DMS 273 (cell line): ENCODE data around the gene APOE.
A peak's percentile ranks its signal among the peaks of the same experiment; 100 is the strongest.
"Not testable (repeated sequence)": the region's sequence is repeated elsewhere in the genome, so short reads cannot be mapped to it uniquely, and the experiment has no call there.

ENCODE experiments used
- DNase-seq: peaks from one replicate; lab custom pipeline; 2025; ENCODE audit not compliant: unreplicated experiment; lab: John Stamatoyannopoulos, UW

APOE gene

DNA sequence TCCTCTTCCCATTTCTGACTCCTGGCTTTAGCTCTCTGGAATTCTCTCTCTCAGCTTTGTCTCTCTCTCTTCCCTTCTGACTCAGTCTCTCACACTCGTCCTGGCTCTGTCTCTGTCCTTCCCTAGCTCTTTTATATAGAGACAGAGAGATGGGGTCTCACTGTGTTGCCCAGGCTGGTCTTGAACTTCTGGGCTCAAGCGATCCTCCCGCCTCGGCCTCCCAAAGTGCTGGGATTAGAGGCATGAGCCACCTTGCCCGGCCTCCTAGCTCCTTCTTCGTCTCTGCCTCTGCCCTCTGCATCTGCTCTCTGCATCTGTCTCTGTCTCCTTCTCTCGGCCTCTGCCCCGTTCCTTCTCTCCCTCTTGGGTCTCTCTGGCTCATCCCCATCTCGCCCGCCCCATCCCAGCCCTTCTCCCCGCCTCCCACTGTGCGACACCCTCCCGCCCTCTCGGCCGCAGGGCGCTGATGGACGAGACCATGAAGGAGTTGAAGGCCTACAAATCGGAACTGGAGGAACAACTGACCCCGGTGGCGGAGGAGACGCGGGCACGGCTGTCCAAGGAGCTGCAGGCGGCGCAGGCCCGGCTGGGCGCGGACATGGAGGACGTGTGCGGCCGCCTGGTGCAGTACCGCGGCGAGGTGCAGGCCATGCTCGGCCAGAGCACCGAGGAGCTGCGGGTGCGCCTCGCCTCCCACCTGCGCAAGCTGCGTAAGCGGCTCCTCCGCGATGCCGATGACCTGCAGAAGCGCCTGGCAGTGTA lies 2.7 kb downstream of the APOE start:
- DNase-seq: no peak

DNA sequence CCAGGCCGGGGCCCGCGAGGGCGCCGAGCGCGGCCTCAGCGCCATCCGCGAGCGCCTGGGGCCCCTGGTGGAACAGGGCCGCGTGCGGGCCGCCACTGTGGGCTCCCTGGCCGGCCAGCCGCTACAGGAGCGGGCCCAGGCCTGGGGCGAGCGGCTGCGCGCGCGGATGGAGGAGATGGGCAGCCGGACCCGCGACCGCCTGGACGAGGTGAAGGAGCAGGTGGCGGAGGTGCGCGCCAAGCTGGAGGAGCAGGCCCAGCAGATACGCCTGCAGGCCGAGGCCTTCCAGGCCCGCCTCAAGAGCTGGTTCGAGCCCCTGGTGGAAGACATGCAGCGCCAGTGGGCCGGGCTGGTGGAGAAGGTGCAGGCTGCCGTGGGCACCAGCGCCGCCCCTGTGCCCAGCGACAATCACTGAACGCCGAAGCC lies 3.3 kb downstream of the APOE start:
- no peak for DNase-seq

DNA sequence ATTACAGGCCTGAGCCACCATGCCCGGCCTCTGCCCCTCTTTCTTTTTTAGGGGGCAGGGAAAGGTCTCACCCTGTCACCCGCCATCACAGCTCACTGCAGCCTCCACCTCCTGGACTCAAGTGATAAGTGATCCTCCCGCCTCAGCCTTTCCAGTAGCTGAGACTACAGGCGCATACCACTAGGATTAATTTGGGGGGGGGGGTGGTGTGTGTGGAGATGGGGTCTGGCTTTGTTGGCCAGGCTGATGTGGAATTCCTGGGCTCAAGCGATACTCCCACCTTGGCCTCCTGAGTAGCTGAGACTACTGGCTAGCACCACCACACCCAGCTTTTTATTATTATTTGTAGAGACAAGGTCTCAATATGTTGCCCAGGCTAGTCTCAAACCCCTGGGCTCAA lies 4.2 kb downstream of the APOE start:
- DNase-seq: peak; percentile 40

DNA sequence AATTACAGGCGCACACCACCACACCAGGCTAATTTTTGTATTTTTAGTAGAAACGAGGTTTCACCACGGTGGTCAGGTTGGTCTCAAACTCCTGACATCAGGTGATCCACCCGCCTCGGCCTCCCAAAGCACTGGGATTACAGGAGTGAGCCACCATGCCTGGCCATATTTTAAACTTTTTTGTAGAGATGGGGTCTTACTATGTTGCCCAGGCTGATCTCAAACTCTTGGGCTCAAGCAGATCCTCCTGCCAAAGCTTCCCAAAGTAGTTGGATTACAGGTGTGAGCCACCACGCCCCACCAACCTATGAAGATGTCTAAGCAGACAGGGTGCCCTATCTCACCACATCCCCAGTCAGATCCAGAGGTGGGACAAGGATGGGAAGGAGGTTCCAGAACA lies 6.3 kb downstream of the APOE start:
- DNase-seq: not testable (repeated sequence)

DNA sequence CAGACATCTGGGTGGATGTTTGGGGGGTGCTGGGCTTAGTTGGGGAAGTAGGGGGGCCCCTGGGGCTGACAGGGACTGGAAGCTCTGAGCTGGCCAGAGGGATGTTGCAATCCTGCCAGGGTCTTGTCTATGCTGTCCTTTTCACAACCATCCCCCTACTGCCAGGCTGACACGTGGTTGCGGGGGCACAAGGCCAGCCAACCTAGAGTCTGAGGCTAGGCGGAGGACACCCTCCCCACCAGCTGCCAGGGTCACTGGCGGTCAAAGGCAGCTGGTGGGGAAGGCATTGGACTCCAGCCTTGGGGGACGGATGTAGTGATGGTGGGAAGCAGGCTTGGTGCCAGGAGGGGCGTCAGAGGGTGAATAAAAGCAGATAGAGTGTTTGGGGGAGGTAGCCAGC lies 7.3 kb downstream of the APOE start:
- DNase-seq: peak; percentile 96

DNA sequence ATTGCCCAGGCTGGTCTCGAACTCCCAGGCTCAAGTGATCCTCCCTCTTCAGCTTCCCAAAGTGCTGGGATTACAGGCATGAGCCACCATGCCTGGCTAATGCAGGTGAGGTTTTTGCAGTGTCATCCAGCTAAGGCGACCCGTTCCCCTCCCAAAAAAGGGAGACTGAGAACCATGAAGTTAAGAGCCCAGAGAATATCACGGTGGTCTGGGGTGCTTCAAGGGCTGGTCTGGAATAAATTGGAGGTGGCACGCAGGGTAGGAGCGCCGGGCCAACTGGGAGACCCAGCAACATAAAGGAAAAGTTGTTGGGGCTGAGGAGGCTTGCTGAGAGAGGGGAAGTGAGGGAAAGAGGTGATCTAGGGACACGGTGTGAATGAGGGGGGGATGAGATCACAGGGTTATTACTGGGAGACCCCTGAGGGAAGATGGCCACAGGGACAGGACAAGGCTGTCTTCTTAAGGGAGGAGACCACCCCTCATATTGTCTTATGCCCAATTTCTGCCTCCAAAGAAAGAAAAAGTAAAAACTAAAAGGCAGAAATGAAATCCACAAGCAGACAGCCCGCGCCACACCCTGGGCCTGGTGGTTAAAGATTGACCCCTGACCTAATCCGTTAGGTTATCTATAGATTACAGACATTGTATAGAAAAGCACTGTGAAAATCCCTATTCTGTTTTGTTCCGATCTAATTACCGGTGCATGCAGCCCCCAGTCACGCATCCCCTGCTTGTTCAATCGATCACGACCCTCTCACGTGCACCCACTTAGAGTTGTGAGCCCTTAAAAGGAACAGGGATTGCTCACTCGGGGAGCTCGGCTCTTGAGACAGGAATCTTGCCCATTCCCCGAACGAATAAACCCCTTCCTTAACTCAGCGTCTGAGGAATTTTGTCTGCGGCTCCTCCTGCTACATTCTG lies 8.2 kb downstream of the APOE start:
- peak; percentile 66 for DNase-seq

DNA sequence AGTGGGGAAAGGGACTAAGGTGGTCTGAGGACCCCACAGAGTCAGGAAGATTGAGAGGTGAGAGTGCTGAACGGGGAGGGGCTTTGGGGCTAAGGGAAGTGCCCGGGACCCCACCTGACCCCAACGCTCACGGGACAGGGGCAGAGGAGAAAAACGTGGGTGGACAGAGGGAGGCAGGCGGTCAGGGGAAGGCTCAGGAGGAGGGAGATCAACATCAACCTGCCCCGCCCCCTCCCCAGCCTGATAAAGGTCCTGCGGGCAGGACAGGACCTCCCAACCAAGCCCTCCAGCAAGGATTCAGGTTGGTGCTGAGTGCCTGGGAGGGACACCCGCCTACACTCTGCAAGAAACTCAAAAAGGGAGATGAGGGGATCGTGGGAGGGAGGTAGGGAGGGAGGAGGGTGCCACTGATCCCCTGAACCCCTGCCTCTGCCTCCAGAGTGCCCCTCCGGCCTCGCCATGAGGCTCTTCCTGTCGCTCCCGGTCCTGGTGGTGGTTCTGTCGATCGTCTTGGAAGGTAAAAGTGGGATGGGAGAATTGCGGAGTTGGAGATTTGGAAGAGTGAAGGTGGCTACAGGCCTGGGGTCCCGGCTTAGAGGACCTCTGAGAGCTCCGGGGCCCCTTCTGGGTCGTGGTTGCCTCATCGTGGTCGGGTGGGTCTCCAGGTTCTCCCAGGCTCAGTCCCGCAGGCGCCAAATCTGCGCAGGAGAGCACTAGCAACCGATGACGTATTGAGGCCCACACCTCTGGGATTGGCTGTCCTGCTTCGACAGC lies 9.0 kb downstream of the APOE start, which contains the start of gene APOC1:
APOC1 (plus strand) TSS at position 176 of the 774 bp plus-strand sequence; CDS start at position 460, 284 bp downstream.
- peak; percentile 95 for DNase-seq

DNA sequence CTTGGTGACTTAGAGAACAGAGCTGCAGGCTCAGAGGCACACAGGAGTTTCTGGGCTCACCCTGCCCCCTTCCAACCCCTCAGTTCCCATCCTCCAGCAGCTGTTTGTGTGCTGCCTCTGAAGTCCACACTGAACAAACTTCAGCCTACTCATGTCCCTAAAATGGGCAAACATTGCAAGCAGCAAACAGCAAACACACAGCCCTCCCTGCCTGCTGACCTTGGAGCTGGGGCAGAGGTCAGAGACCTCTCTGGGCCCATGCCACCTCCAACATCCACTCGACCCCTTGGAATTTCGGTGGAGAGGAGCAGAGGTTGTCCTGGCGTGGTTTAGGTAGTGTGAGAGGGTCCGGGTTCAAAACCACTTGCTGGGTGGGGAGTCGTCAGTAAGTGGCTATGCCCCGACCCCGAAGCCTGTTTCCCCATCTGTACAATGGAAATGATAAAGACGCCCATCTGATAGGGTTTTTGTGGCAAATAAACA lies 18.7 kb downstream of the APOE start:
- no peak for DNase-seq

DNA sequence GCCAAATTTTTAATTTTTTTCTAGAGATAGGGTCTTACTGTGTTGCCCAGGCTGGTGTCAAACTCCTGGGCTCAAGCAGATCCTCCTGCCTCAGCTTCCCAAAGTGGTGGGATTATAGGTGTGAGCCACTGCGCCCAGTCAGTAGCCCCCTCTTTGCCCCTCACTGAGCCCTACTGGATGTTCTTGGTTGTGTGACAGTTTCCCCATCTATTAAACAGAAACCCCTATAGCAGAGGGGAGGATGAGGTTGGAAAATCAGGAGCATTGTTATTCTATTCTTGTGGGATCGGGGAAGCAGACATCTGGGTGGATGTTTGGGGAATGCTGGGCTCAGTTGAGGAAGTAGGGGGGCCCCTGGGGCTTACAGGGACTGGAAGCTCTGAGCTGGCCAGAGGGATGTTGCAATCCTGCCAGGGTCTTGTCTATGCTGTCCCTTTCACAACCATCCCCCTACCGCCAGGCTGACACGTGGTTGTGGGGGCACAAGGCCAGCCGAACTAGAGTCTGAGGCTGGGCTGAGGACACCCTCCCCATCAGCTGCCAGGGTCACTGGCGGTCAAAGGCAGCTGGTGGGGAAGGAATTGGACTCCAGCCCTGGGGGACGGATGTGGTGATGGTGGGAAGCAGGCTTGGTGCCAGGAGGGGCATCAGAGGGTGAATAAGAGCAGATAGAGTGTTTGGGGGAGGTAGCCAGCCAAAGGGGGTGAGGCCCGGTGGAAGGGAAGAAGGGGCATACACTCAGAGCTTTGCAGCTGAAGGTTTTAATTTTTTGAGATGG lies 19.7 kb downstream of the APOE start:
- DNase-seq: peak; percentile 71

DNA sequence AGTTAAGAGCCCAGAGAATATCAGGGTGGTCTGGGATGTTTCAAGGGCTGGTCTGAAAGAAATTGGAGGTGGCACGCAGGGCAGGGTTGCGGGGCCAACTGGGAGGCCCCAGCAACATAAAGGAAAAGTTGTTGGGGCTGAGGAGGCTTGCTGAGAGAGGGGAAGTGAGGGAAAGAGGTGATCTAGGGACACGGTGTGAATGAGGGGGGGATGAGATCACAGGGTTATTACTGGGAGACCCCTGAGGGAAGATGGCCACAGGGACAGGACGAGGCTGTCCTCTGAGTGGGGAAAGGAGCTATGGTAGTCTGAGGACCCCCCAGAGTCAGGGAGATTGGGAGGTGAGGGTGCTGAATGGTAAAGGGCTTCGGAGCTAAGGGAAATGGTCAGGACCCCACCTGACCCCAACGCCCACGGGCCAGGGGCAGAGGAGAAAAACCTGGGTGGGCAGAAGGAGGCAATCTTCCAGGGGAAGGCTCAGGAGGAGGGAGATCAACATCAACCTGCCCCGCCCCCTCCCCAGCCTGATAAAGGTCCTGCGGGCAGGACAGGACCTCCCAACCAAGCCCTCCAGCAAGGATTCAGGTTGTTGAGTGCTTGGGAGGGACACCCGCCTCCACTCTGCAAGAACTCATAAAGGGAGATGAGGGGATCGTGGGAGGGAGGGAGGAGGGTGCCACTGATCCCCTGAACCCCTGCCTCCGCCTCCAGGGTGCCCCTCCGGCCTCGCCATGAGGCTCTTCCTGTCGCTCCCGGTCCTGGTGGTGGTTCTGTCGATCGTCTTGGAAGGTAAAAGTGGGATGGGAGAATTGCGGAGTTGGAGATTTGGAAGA lies 20.9 kb downstream of the APOE start:
- not testable (repeated sequence) for DNase-seq

DNA sequence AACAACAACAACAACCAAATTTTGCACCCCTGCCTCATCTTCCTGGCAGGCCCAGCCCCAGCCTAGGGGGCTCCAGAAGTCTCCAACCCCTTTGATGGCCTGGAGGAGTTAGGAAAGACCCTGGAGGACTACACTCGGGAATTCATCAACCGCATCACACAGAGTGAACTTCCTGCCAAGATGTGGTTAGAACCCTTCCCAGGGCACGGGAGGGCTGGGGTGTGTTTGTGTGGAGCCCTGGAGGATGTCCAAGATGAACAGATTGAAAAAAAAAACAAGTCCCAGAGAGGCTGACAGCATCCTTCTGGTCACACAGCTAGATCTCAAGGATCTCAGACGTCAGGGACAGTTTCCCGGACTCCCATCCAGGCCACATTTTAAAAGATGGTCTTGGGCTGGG lies 22.1 kb downstream of the APOE start:
- peak; percentile 71 for DNase-seq

DNA sequence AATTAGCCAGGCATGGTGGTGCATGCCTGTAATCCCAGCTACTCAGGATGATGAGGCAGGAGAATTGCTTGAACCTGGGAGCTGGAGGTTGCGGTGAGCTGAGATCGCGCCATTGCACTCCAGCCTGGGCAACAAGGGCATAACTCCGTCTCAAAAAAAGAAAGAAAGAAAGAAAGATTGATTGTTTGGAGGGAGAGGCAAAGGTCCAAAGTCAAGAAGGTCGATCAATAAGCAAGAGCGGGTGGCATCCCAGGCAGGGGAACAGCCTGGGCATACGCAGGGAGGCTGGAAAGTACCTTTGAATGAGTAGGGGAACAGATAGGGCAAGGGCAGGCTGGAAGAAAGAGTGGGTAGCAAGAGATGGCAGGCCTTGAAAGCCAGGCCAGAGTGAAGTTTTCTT lies 24.5 kb downstream of the APOE start:
- DNase-seq: no peak

DNA sequence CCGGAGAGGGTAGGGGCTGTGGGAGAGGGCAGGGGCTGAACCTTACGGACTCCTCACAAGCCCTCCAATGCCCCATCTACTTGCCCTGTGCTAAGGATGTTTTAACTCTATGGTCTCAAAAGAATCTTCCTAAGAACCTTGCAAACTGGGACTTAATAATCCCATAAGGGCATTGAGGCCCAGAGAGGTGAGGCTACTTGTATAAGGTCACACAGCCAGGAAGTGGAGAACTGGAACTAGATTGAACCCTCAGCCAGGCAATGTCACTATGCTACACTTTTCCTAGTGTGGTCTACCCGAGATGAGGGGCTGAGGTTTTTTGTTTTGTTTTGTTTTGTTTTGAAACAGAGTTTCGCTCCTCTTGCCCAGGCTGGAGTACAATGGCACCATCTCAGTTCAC lies 25.9 kb downstream of the APOE start:
- DNase-seq: no peak

DNA sequence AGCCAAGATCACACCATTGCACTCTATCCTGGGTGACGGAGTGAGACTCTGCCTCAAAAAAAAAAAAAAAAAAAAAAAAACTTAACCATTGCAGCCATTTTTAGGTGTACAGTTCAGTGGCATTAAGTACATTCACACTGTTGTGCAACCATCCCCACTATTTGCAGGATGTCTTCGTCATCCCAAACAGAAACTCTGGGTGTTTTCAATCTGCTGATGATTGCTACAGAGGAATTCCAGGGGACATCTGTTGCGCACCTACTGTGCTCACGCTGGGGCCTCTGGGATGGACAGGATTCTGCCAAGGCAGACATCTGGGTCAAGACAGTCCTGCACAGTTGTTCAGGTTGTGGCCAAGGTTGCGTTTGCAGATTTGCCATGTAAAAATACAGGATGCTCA lies 34.1 kb downstream of the APOE start:
- DNase-seq: no peak

DNA sequence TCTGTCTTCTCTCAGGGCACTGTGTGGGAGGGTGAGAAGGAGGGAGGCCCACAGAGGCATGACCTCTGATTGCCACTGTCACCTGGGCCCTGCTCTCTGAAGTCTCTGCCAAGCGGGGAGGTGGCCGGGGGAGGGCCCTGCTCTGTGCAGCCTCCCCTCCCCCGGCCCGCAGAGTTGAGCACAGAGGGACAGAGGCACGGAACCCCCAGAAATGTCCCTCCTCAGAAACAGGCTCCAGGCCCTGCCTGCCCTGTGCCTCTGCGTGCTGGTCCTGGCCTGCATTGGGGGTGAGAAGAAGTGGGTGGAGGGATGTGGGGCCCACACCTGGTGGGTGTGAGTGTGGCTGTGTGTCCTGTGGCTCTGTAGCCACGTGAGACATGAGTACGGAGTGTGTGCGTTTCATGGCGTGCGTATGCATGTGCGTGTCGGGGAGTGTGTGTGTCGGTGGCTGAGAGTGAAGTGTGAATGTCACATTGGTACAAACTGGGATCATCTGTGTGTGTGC lies 36.5 kb downstream of the APOE start, which contains the start of gene APOC4:
APOC4 (plus strand) TSS at position 171 of the 505 bp plus-strand sequence; CDS start at position 212, 41 bp downstream.
- no peak for DNase-seq

DNA sequence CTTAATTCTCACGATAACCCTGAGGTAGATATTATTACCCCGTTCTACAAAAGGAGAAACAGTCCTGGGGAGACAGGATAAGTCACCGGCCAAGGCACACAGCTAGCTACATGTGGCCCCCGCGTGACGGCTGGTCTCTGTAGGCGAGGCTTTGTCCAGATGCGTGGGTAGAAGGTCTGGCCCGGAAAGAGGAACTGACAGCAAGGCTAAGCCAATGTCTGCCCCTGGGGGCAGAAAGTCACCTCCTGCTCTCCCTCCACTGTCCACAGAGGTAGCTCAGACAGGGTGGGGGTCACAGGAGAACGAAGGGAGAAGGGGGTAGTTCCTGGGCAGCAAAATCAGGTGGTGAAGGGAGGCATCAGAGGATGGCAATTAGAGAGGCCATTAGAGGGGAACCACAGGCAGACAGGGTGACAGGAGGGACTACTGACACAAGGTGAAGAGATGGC lies 38.2 kb downstream of the APOE start:
- DNase-seq: no peak

DNA sequence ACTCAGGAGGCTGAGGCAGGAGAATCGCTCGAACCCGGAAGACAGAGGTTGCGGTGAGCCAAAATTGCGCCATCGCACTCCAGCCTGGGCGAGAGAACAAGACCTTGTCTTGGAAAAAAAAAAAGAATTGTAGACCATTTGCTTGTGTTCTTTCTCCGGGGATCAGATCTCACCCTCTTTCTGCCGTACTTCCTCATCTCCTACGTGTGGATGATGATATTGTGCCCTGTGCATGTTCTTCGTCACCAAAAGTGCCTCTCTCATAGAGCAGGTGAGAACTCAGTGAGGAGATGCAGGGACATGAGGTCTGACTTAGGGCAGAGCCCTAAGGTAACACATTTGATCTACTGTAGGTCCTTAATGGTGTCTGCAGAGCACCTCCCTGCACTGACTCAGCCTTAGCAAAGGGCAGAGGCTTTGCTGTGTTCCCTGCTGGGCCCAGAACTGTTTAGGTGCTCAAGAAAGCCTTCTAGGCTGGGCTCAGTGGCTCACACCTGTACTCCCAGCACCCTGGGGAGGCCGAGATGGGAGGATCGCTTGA lies 41.5 kb downstream of the APOE start:
- DNase-seq: no peak

DNA sequence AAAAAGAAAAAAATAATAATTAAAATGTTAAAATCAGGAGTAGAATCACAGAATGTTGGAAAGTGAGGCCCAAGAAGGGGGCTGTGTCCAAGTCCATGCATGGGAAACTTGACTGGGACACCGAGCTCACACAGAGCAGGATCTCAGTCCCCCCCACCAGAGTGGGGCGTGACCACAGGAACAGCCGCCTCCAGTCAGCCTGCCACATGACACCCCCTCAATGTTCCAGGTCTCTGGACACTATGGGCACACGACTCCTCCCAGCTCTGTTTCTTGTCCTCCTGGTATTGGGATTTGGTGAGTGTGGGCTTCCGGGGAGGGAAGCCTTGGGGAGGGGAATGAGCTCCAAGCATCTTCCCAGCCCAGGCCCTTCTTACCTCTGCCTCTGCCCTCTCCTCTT lies 42.6 kb downstream of the APOE start:
- peak; percentile 25 for DNase-seq
